Measurements from ENCODE around the gene TMPRSS6.

DNA sequence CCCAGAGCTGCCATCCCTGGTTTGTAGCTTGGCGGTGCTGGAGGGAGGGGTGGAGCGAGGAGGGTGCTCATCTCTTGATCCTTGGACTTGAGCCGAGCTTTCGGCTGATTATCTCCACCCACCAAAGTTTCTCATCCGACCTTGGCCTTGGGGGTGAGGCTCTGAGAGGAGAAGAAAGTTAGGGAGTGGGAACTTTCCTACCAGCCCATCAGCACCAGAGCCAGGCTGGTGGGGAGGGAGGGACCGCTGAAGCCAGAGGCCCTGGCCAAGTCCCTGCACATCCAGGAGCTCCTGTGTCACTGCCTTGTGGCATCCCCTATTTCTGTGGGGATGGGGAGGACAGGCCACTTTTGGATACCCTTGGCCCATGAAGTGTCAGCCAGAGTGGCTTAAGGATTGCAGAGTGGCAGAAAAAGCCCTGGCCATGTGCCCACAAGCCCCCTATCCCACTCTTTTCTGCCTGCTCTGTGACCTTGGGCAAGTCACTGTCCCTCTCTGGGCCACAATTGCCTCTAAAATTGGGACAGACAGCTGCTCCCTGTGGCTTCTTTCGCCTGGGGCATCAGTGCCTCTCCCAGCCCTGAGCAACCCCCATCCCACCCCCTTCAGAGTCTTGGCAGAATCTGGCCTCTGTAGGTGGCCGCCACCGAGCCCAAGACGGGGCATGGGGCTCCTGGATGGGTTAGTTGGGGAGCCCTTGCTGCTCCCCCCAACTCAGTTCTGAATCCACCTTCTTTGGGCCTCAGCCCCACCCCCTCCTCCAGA is 47.7 kb downstream of the TMPRSS6 start:
- TF ChIP-seq, protein P1, sequence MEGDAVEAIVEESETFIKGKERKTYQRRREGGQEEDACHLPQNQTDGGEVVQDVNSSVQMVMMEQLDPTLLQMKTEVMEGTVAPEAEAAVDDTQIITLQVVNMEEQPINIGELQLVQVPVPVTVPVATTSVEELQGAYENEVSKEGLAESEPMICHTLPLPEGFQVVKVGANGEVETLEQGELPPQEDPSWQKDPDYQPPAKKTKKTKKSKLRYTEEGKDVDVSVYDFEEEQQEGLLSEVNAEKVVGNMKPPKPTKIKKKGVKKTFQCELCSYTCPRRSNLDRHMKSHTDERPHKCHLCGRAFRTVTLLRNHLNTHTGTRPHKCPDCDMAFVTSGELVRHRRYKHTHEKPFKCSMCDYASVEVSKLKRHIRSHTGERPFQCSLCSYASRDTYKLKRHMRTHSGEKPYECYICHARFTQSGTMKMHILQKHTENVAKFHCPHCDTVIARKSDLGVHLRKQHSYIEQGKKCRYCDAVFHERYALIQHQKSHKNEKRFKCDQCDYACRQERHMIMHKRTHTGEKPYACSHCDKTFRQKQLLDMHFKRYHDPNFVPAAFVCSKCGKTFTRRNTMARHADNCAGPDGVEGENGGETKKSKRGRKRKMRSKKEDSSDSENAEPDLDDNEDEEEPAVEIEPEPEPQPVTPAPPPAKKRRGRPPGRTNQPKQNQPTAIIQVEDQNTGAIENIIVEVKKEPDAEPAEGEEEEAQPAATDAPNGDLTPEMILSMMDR (conservative IDR thresholded peaks at IDR 0.05; ENCODE audit: low read depth, low read length) = no peak
- no peak for TF ChIP-seq EZH2 (IDR thresholded peaks at IDR 0.05; ENCODE audit: low read length, unreplicated experiment)
- TF ChIP-seq EZH2phosphoT487 (IDR thresholded peaks at IDR 0.05; ENCODE audit: borderline replicate concordance, low read length) = no peak
